ENCODE measurements around the gene OSMR.

DNA sequence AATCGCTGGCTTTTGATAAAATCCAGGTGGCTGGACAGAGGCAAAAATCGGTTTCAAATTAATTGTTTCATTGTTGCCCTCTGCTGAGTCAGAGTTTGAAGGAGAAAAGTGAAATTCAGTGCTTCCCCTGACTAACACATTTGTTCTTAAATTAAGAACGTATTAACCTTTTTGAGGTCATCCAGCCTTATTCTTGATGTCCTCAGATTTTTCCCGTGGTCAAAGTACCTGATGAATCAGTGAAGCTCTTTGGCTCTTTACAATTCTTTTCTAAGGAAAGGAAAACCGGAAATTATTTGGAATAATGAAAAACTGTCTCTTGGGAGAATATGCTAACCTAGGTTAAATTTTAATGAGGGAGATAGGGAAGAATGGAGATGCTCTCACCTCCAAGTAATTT is 21.6 kb downstream of the OSMR start:
- TF ChIP-seq, protein P1, sequence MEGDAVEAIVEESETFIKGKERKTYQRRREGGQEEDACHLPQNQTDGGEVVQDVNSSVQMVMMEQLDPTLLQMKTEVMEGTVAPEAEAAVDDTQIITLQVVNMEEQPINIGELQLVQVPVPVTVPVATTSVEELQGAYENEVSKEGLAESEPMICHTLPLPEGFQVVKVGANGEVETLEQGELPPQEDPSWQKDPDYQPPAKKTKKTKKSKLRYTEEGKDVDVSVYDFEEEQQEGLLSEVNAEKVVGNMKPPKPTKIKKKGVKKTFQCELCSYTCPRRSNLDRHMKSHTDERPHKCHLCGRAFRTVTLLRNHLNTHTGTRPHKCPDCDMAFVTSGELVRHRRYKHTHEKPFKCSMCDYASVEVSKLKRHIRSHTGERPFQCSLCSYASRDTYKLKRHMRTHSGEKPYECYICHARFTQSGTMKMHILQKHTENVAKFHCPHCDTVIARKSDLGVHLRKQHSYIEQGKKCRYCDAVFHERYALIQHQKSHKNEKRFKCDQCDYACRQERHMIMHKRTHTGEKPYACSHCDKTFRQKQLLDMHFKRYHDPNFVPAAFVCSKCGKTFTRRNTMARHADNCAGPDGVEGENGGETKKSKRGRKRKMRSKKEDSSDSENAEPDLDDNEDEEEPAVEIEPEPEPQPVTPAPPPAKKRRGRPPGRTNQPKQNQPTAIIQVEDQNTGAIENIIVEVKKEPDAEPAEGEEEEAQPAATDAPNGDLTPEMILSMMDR (IDR thresholded peaks at IDR 0.05) = no peak
- no peak for TF ChIP-seq POLR2A (IDR thresholded peaks at IDR 0.05)

Measured in esophagus squamous epithelium (tissue), 4 donors.